Neural progenitor cell (in vitro differentiated cells): Measurements from ENCODE around the gene TBC1D2B.

Source experiments
- EZH2 ChIP-seq: fragments of 200-600 bp; sonication (generic); IDR thresholded peaks from 2 replicates; pipeline ENCODE4 v1.6.1; 2017; ENCODE audit warnings: antibody characterized with exemption, mild to moderate bottlenecking, moderate library complexity
- EZH2phosphoT487 ChIP-seq: fragments of 200-600 bp; sonication (generic); IDR thresholded peaks from 2 replicates; pipeline ENCODE4 v1.6.1; 2017; ENCODE audit warnings: antibody characterized with exemption
- TF ChIP-seq, protein P1 (sequence below): fragments of 200-600 bp; sonication (generic); IDR thresholded peaks from 2 replicates; pipeline ENCODE4 v1.5.1; 2017; ENCODE audit warnings: antibody characterized with exemption, mild to moderate bottlenecking

DNA sequence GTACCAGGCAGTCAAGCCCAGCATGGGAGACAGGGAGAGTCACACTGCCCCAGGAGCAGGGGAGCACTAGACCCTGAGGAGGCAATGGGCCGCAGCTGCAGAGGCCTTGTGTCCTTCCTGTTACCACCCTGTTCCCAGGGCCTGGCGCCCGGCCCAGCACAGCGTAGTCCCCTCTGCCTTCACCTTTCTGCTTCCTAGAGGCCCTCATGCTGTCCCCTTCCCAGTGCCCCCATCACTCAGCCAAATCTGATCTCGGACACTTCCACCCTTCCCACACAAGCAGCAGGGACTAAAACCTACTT, 6.9 kb upstream of the TBC1D2B start:
- TF ChIP-seq, protein P1, sequence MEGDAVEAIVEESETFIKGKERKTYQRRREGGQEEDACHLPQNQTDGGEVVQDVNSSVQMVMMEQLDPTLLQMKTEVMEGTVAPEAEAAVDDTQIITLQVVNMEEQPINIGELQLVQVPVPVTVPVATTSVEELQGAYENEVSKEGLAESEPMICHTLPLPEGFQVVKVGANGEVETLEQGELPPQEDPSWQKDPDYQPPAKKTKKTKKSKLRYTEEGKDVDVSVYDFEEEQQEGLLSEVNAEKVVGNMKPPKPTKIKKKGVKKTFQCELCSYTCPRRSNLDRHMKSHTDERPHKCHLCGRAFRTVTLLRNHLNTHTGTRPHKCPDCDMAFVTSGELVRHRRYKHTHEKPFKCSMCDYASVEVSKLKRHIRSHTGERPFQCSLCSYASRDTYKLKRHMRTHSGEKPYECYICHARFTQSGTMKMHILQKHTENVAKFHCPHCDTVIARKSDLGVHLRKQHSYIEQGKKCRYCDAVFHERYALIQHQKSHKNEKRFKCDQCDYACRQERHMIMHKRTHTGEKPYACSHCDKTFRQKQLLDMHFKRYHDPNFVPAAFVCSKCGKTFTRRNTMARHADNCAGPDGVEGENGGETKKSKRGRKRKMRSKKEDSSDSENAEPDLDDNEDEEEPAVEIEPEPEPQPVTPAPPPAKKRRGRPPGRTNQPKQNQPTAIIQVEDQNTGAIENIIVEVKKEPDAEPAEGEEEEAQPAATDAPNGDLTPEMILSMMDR = no peak
- no peak for TF ChIP-seq EZH2
- TF ChIP-seq EZH2phosphoT487 = no peak
